SK-N-SH (cell line): ENCODE data around the gene PYGO2. TPM values are rescaled to one million over a fixed set of nuclear protein-coding genes. Genes with fewer than 3 reads are reported as not detected.
"Not testable (repeated sequence)": the region's sequence is repeated elsewhere in the genome, so short reads cannot be mapped to it uniquely, and the experiment has no call there.

ENCODE experiments used
- CTCF ChIA-PET: fragments of 300-600, 350-600 bp; formaldehyde crosslinking; extraction: SDS; loops from one replicate; lab custom pipeline; 2021; lab: Yijun Ruan, JAX
- POLR2A ChIA-PET: fragments of 350-600 bp; sonication (Branson Sonifier 250); formaldehyde crosslinking; extraction: SDS; loops from one replicate; lab custom pipeline; 2020; ENCODE audit warnings: antibody characterized with exemption, inconsistent platforms; lab: Yijun Ruan, JAX
- DNase-seq: peaks from one replicate; pipeline ENCODE4 v3.0.0; 2012
- H2AFZ ChIP-seq: fragments of 200-600 bp; sonication (generic); 2 replicates; pipeline ENCODE4 v1.8.1; 2016; ENCODE audit warnings: antibody characterized with exemption, mild to moderate bottlenecking, low read depth
- H3F3A ChIP-seq: fragments of 200-600 bp; sonication (generic); replicated peaks from 2 replicates; pipeline ENCODE3; 2016; ENCODE audit warnings: antibody characterized with exemption, mild to moderate bottlenecking; ENCODE audit not compliant: insufficient read depth
- H3K27ac ChIP-seq, 2 experiments: fragments of 200-500 bp in 1 of 2; fragments of 200-600 bp in 1 of 2; sonication (Bioruptor generic) in 1 of 2; sonication (generic), shearing (Covaris generic) in 1 of 2; 2 replicates each; pipeline versions ENCODE4 v1.5.1 to v1.6.1; 2014 to 2016; ENCODE audit warnings: low read depth in 2 of 2, inconsistent platforms in 1 of 2, low read length in 1 of 2, mild to moderate bottlenecking in 1 of 2, mixed read lengths in 1 of 2
- H3K27me3 ChIP-seq: fragments of 200-600 bp; sonication (generic), shearing (Covaris generic); 2 replicates; pipeline ENCODE4 v1.6.1; 2016; ENCODE audit warnings: mixed run types; ENCODE audit not compliant: insufficient read depth
- H3K36me3 ChIP-seq, 2 experiments: fragments of 200-500 bp in 1 of 2; fragments of 200-600 bp in 1 of 2; sonication (Bioruptor generic) in 1 of 2; sonication (generic) in 1 of 2; replicated peaks in 1 of 2; 2 replicates each; pipeline versions ENCODE3 to v1.5.1; 2014 to 2016; ENCODE audit warnings: low read length in 1 of 2, mild to moderate bottlenecking in 1 of 2; ENCODE audit not compliant: insufficient read depth in 2 of 2, control insufficient read depth in 1 of 2
- H3K4me1 ChIP-seq, 2 experiments: fragments of 200-500 bp in 1 of 2; fragments of 200-600 bp in 1 of 2; sonication (Bioruptor generic) in 1 of 2; sonication (generic), shearing (Covaris generic) in 1 of 2; 2 replicates each; pipeline versions ENCODE4 v1.5.1 to v1.6.1; 2014 to 2016; ENCODE audit warnings: low read depth in 1 of 2, low read length in 1 of 2, mixed run types in 1 of 2; ENCODE audit not compliant: insufficient read depth in 2 of 2, control insufficient read depth in 1 of 2
- H3K4me2 ChIP-seq: fragments of 200-600 bp; sonication (generic), shearing (Covaris generic); 2 replicates; pipeline ENCODE4 v1.6.1; 2017; ENCODE audit warnings: mixed run types
- H3K4me3 ChIP-seq, 2 experiments: fragments of 200-500 bp in 1 of 2; fragments of 200-600 bp in 1 of 2; sonication (Bioruptor generic) in 1 of 2; sonication (generic), shearing (Covaris generic) in 1 of 2; 2 replicates each; pipeline versions ENCODE4 v1.5.1 to v1.8.1; 2014 to 2016; ENCODE audit warnings: low read depth in 2 of 2, inconsistent platforms in 1 of 2, low read length in 1 of 2, mild to moderate bottlenecking in 1 of 2, mixed read lengths in 1 of 2, moderate library complexity in 1 of 2
- H3K79me2 ChIP-seq: fragments of 200-600 bp; sonication (generic); 2 replicates; pipeline ENCODE4 v1.8.1; 2017; ENCODE audit warnings: mild to moderate bottlenecking; ENCODE audit not compliant: insufficient read depth
- H3K9ac ChIP-seq: fragments of 200-600 bp; sonication (generic); 2 replicates; pipeline ENCODE4 v1.6.1; 2017; ENCODE audit warnings: mixed run types
- H3K9me2 ChIP-seq: fragments of 200-600 bp; sonication (generic); 2 replicates; pipeline ENCODE4 v1.6.1; 2017; ENCODE audit warnings: mixed run types
- H3K9me3 ChIP-seq: fragments of 200-600 bp; sonication (generic); 2 replicates; pipeline ENCODE4 v1.6.1; 2017; ENCODE audit warnings: mixed run types, mild to moderate bottlenecking, moderate library complexity
- H4K20me1 ChIP-seq: fragments of 200-600 bp; sonication (generic); 2 replicates; pipeline ENCODE4 v1.6.1; 2017; ENCODE audit warnings: mild to moderate bottlenecking, mixed run types; ENCODE audit not compliant: insufficient read depth
- CTCF ChIP-seq: fragments of 200-600 bp; sonication (generic); IDR thresholded peaks from 2 replicates; pipeline ENCODE4 v1.6.1; 2017; ENCODE audit warnings: antibody characterized with exemption, mild to moderate bottlenecking, moderate library complexity
- GABPA ChIP-seq: IDR thresholded peaks from 2 replicates; pipeline ENCODE4 v1.4.0; 2012; ENCODE audit warnings: low read depth, mild to moderate bottlenecking
- MEF2A ChIP-seq: IDR thresholded peaks from 2 replicates; pipeline ENCODE4 v1.4.0; 2012; ENCODE audit warnings: low read depth, borderline replicate concordance
- PBX3 ChIP-seq: IDR thresholded peaks from 2 replicates; pipeline ENCODE4; 2012
- REST ChIP-seq: IDR thresholded peaks from 2 replicates; pipeline ENCODE4 v1.6.1; 2012; ENCODE audit warnings: mild to moderate bottlenecking, low read depth, low read length, moderate library complexity
- USF2 ChIP-seq: fragments of 150-350 bp; IDR thresholded peaks from 2 replicates; pipeline ENCODE4 v1.6.1; 2017; ENCODE audit warnings: antibody characterized with exemption, low read length, low read depth, borderline replicate concordance
- YY1 ChIP-seq: IDR thresholded peaks from 2 replicates; pipeline ENCODE4 v1.4.0; 2012; ENCODE audit warnings: low read depth, mild to moderate bottlenecking
- WGBS: methylation state at CpG from one replicate; pipeline ENCODE4 v1.1.6; 2017; ENCODE audit warnings: low lambda C conversion rate; 5-methylcytosine and 5-hydroxymethylcytosine counted together
- polyA plus RNA-seq, 3 experiments: library from polyadenylated mRNA; depleted of rRNA; stranded (reverse); fragments of >200 nt; gene quantifications; 2 replicates each; pipeline ENCODE4 v1.2.3, GENCODE V29; 2012

PYGO2 gene
- polyA plus RNA-seq, 1 of the 3 experiments (the other 2 are of a cell fraction), result 23.3 TPM

- TF ChIP-seq USF2, result no peak
- no peak for TF ChIP-seq CTCF
- no peak for TF ChIP-seq YY1
- no peak for TF ChIP-seq MEF2A
- no peak for TF ChIP-seq PBX3
- no peak for TF ChIP-seq GABPA
- no peak for TF ChIP-seq REST
These were observed 25.7 kb upstream of the PYGO2 start (continued) for GRCh38 chr1:154987326-154987725.

GRCh38 chr1:154986736-154987135 lies 25.2 kb upstream of the PYGO2 start:
- H3F3A ChIP-seq, H2AFZ ChIP-seq, H3K4me2 ChIP-seq, H3K4me3 ChIP-seq, H3K9ac ChIP-seq, H3K9me2 ChIP-seq, H4K20me1 ChIP-seq, H3K27me3 ChIP-seq, H3K9me3 ChIP-seq, POLR2A ChIA-PET, H3K27ac ChIP-seq, DNase-seq: not testable (repeated sequence)
- peaks cover 59% of the 10 kb centered on the region for H3K79me2 ChIP-seq
- peaks cover 24 to 33% of the 10 kb centered on the region in 2 experiments for H3K36me3 ChIP-seq
- CTCF ChIA-PET, result interaction anchor here (1.2 to 37.5 kb wide), 2 partner anchors 12 to 30 kb away, joined by 3 to 640 read pairs; partner anchors contain the start of genes LENEP and ZBTB7B
- peaks cover 4 to 26% of the 10 kb centered on the region in 2 experiments; a peak in 3 of 4 replicates for H3K4me1 ChIP-seq
- 89% methylated on average over 4 of the region's 4 CpGs for WGBS
